Mononuclear cell (primary cell): ENCODE results near the gene GRM5. TPM values are rescaled to one million over a fixed set of nuclear protein-coding genes. Genes with fewer than 3 reads are reported as not detected.
"Not testable (repeated sequence)": the region's sequence is repeated elsewhere in the genome, so short reads cannot be mapped to it uniquely, and the experiment has no call there.

Source experiments
- H3K27me3 ChIP-seq: 2 replicates; pipeline ENCODE4 v1.6.0; 2011; ENCODE audit warnings: low read length, control low read depth; ENCODE audit not compliant: insufficient read depth
- H3K4me1 ChIP-seq: 2 replicates; pipeline ENCODE4 v1.5.1; 2011; ENCODE audit warnings: mild to moderate bottlenecking, low read length, control low read depth; ENCODE audit not compliant: insufficient read depth
- H3K4me3 ChIP-seq: 2 replicates; pipeline ENCODE4 v1.5.1; 2011; ENCODE audit warnings: mild to moderate bottlenecking, low read length, moderate library complexity
- H3K9me3 ChIP-seq: 2 replicates; pipeline ENCODE4 v1.5.1; 2011; ENCODE audit warnings: low read depth, mild to moderate bottlenecking, control low read depth, low read length
- total RNA-seq: library from RNA; depleted of rRNA; stranded (reverse); fragments of >200 nt; gene quantifications from one replicate; pipeline ENCODE4 v1.2.3, GENCODE V29; 2012

Gene GRM5
- total RNA-seq, 1 donor: not detected

- not testable (repeated sequence) for H3K9me3 ChIP-seq, H3K27me3 ChIP-seq, H3K4me3 ChIP-seq, H3K4me1 ChIP-seq
Measured at GRCh38 chr11:89019827-89020547, 45.8 kb downstream of the GRM5 start.

GRCh38 chr11:89016214-89016613 is 49.6 kb downstream of the GRM5 start:
- H3K4me1 ChIP-seq: no peaks in the 10 kb centered on the region
- H3K4me3 ChIP-seq: no peak overlapping the region
- H3K27me3 ChIP-seq: no peaks in the 10 kb centered on the region
- no peaks in the 10 kb centered on the region for H3K9me3 ChIP-seq

GRCh38 chr11:89015614-89016013 is 50.2 kb downstream of the GRM5 start:
- no peaks in the 10 kb centered on the region for H3K27me3 ChIP-seq
- H3K9me3 ChIP-seq: no peaks in the 10 kb centered on the region
- no peaks in the 10 kb centered on the region for H3K4me1 ChIP-seq
- H3K4me3 ChIP-seq: no peak overlapping the region

GRCh38 chr11:89000852-89001251 is 64.9 kb downstream of the GRM5 start:
- not testable (repeated sequence) for H3K9me3 ChIP-seq, H3K4me1 ChIP-seq, H3K4me3 ChIP-seq, H3K27me3 ChIP-seq

- Histone ChIP-seq H3K9me3 (no peaks in the 10 kb centered on the region), H3K4me1 (no peaks in the 10 kb centered on the region), H3K27me3 (no peaks in the 10 kb centered on the region), H3K4me3 (no peak overlapping the region)
Measured at GRCh38 chr11:88979641-88980040, 86.1 kb downstream of the GRM5 start.

GRCh38 chr11:88978992-88979391 is 86.8 kb downstream of the GRM5 start:
- not testable (repeated sequence) for H3K9me3 ChIP-seq, H3K27me3 ChIP-seq, H3K4me1 ChIP-seq, H3K4me3 ChIP-seq

- not testable (repeated sequence) for H3K9me3 ChIP-seq, H3K4me1 ChIP-seq, H3K4me3 ChIP-seq, H3K27me3 ChIP-seq
Measured at GRCh38 chr11:88975441-88975840, 90.3 kb downstream of the GRM5 start.

- Histone ChIP-seq H3K4me1 (no peaks in the 10 kb centered on the region), H3K9me3 (no peaks in the 10 kb centered on the region), H3K4me3 (no peak overlapping the region), H3K27me3 (no peaks in the 10 kb centered on the region)
Measured at GRCh38 chr11:88972210-88972609, 93.6 kb downstream of the GRM5 start.

- not testable (repeated sequence) for H3K9me3 ChIP-seq, H3K4me1 ChIP-seq, H3K27me3 ChIP-seq, H3K4me3 ChIP-seq
Measured at GRCh38 chr11:88961621-88962020, 104.2 kb downstream of the GRM5 start.

GRCh38 chr11:88959857-88960256 is 105.9 kb downstream of the GRM5 start:
- not testable (repeated sequence) for H3K4me3 ChIP-seq, H3K9me3 ChIP-seq, H3K27me3 ChIP-seq, H3K4me1 ChIP-seq

- no peak overlapping the region for H3K4me3 ChIP-seq
- no peaks in the 10 kb centered on the region for H3K4me1 ChIP-seq
- no peaks in the 10 kb centered on the region for H3K9me3 ChIP-seq
- no peaks in the 10 kb centered on the region for H3K27me3 ChIP-seq
Measured at GRCh38 chr11:88950975-88951374, 114.8 kb downstream of the GRM5 start.

GRCh38 chr11:88948908-88949307 is 116.9 kb downstream of the GRM5 start:
- H3K4me3 ChIP-seq, H3K9me3 ChIP-seq, H3K4me1 ChIP-seq, H3K27me3 ChIP-seq: not testable (repeated sequence)

GRCh38 chr11:88947843-88948572 is 117.8 kb downstream of the GRM5 start:
- not testable (repeated sequence) for H3K4me3 ChIP-seq, H3K4me1 ChIP-seq, H3K9me3 ChIP-seq, H3K27me3 ChIP-seq

- not testable (repeated sequence) for H3K4me1 ChIP-seq, H3K27me3 ChIP-seq, H3K9me3 ChIP-seq, H3K4me3 ChIP-seq
Measured at GRCh38 chr11:88929665-88930064, 136.1 kb downstream of the GRM5 start.

GRCh38 chr11:88917065-88917464 is 148.7 kb downstream of the GRM5 start:
- not testable (repeated sequence) for H3K27me3 ChIP-seq, H3K9me3 ChIP-seq, H3K4me1 ChIP-seq, H3K4me3 ChIP-seq

- Histone ChIP-seq H3K9me3 (no peaks in the 10 kb centered on the region), H3K27me3 (no peaks in the 10 kb centered on the region), H3K4me3 (no peak overlapping the region), H3K4me1 (no peaks in the 10 kb centered on the region)
Measured at GRCh38 chr11:88909500-88909899, 156.3 kb downstream of the GRM5 start.
